MM.1S (cell line): Measurements from ENCODE around the gene ADD1.

Experiments
- EZH2 ChIP-seq: fragments of 300-600 bp; sonication (generic); optimal IDR thresholded peaks from 2 replicates; pipeline ENCODE3; 2017; ENCODE audit warnings: low read depth, mild to moderate bottlenecking, antibody characterized with exemption, low read length, mixed read lengths
- EZH2phosphoT487 ChIP-seq: fragments of 300-600 bp; sonication (generic); IDR thresholded peaks from 2 replicates; pipeline ENCODE4 v1.6.1; 2018; ENCODE audit warnings: antibody characterized with exemption, low read length
- TF ChIP-seq, protein P1 (sequence below): fragments of 300-600 bp; sonication (generic); IDR thresholded peaks from 2 replicates; pipeline ENCODE4 v1.5.1; 2016; ENCODE audit warnings: antibody characterized with exemption, low read length, mixed read lengths

DNA sequence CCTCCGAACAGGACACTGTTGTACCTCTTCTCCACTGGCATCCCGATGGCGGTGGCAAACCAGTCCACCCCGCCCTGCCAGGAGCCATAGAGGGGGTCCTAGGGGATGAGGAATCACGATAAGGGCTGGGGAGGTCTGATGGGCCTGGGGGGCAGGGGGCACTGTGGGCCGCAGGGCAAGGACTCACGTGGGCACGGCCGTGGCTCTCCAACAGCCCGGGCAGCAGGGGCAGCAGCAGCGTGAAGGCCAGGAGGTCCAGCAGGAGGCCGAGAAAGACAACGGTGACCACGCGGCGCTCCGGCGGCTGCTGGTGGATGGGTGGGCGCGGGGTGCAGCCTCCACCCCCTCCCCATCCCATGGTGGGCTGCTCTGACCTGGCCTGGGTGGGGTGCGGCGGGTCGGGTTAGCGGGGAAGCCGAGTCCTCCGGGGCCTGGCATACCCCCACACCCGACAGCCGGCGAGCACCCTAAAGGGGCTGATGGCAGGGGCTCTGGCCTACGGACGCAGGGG, 90.0 kb downstream of the ADD1 start:
- TF ChIP-seq, protein P1, sequence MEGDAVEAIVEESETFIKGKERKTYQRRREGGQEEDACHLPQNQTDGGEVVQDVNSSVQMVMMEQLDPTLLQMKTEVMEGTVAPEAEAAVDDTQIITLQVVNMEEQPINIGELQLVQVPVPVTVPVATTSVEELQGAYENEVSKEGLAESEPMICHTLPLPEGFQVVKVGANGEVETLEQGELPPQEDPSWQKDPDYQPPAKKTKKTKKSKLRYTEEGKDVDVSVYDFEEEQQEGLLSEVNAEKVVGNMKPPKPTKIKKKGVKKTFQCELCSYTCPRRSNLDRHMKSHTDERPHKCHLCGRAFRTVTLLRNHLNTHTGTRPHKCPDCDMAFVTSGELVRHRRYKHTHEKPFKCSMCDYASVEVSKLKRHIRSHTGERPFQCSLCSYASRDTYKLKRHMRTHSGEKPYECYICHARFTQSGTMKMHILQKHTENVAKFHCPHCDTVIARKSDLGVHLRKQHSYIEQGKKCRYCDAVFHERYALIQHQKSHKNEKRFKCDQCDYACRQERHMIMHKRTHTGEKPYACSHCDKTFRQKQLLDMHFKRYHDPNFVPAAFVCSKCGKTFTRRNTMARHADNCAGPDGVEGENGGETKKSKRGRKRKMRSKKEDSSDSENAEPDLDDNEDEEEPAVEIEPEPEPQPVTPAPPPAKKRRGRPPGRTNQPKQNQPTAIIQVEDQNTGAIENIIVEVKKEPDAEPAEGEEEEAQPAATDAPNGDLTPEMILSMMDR: no peak
- TF ChIP-seq EZH2phosphoT487: no peak
- no peak for TF ChIP-seq EZH2
